ENCODE measurements around the gene RPS6KA4. TPM values are rescaled to one million over a fixed set of nuclear protein-coding genes. Genes with fewer than 3 reads are reported as not detected.
"Not testable (repeated sequence)": the region's sequence is repeated elsewhere in the genome, so short reads cannot be mapped to it uniquely, and the experiment has no call there.

RPS6KA4 gene
- polyA plus RNA-seq, 4 donors = 10.5 to 15.4 (median 11.5) TPM

GRCh38 chr11:64410404-64410734 is 51.4 kb downstream of the RPS6KA4 start:
- no peak for DNase-seq (ENCODE audit: low read depth in 4 of 4, low spot score in 3 of 4)

GRCh38 chr11:64413417-64413816 is 54.5 kb downstream of the RPS6KA4 start:
- DNase-seq (ENCODE audit: low read depth in 4 of 4, low spot score in 3 of 4) = no peak

GRCh38 chr11:64415286-64415685 is 56.3 kb downstream of the RPS6KA4 start:
- DNase-seq (ENCODE audit: low read depth in 4 of 4, low spot score in 3 of 4) = no peak

GRCh38 chr11:64415996-64416728 is 57.2 kb downstream of the RPS6KA4 start:
- DNase-seq (ENCODE audit: low read depth in 4 of 4, low spot score in 3 of 4) = no peak

- not testable (repeated sequence) for DNase-seq (ENCODE audit: low read depth in 4 of 4, low spot score in 3 of 4)
Observed at GRCh38 chr11:64418233-64418632, 59.3 kb downstream of the RPS6KA4 start.

- no peak for DNase-seq (ENCODE audit: low read depth in 4 of 4, low spot score in 3 of 4)
Observed at GRCh38 chr11:64419257-64419790, 60.4 kb downstream of the RPS6KA4 start.

- no peak for DNase-seq (ENCODE audit: low read depth in 4 of 4, low spot score in 3 of 4)
Observed at GRCh38 chr11:64419818-64420485, 61.0 kb downstream of the RPS6KA4 start.

Other genes with a start within 250 kb of the RPS6KA4 start
- gene MACROD1, start 193.0 kb upstream of the RPS6KA4 start, polyA plus RNA-seq (ENCODE audit: insufficient read length in 4 of 4) = 10 to 100 TPM; 13.6 to 18.9 (median 14.1) TPM
- gene STIP1, start 173.0 kb upstream of the RPS6KA4 start, polyA plus RNA-seq (ENCODE audit: insufficient read length in 4 of 4) = 100 to 1,000 TPM; 188 to 239 (median 197) TPM
- 1 to 10 TPM; 5.0 to 9.2 (median 5.8) TPM for gene FERMT3, start 152.4 kb upstream of the RPS6KA4 start, polyA plus RNA-seq (ENCODE audit: insufficient read length in 4 of 4)
- 10 to 100 TPM; 41.9 to 52.0 (median 44.9) TPM for gene TRPT1, start 133.0 kb upstream of the RPS6KA4 start, polyA plus RNA-seq (ENCODE audit: insufficient read length in 4 of 4)
- 10 to 100 TPM; 20.1 to 31.8 (median 22.9) TPM for gene NUDT22, start 132.9 kb upstream of the RPS6KA4 start, polyA plus RNA-seq (ENCODE audit: insufficient read length in 4 of 4)
- gene DNAJC4, start 128.6 kb upstream of the RPS6KA4 start, polyA plus RNA-seq (ENCODE audit: insufficient read length in 4 of 4) = 10 to 100 TPM; 62.1 to 75.6 (median 63.9) TPM
- 10 to 100 TPM; 80.7 to 98.7 (median 93.8) TPM for gene VEGFB, start 124.6 kb upstream of the RPS6KA4 start, polyA plus RNA-seq (ENCODE audit: insufficient read length in 4 of 4)
- gene FKBP2, start 118.1 kb upstream of the RPS6KA4 start, polyA plus RNA-seq (ENCODE audit: insufficient read length in 4 of 4) = 100 to 1,000 TPM in 1 of 4 donors, 10 to 100 TPM in 3; 76.2 to 109 (median 85.7) TPM
- gene PPP1R14B, start 112.2 kb upstream of the RPS6KA4 start, polyA plus RNA-seq (ENCODE audit: insufficient read length in 4 of 4) = 10 to 100 TPM; 61.9 to 88.4 (median 74.0) TPM
- gene PLCB3, start 107.6 kb upstream of the RPS6KA4 start, polyA plus RNA-seq (ENCODE audit: insufficient read length in 4 of 4) = 10 to 100 TPM; 12.2 to 15.1 (median 13.8) TPM
- 10 to 100 TPM; 44.2 to 69.5 (median 49.2) TPM for gene BAD, start 74.5 kb upstream of the RPS6KA4 start, polyA plus RNA-seq (ENCODE audit: insufficient read length in 4 of 4)
- 10 to 100 TPM; 30.3 to 46.9 (median 35.1) TPM for gene GPR137, start 73.3 kb upstream of the RPS6KA4 start, polyA plus RNA-seq (ENCODE audit: insufficient read length in 4 of 4)
- gene KCNK4, start 67.9 kb upstream of the RPS6KA4 start, polyA plus RNA-seq (ENCODE audit: insufficient read length in 4 of 4) = under 1 TPM in 1 of 4 donors, not detected in 3; 0.08 TPM
- under 1 TPM in 1 of 4 donors, not detected in 3; 0.29 TPM for gene CATSPERZ, start 58.8 kb upstream of the RPS6KA4 start, polyA plus RNA-seq (ENCODE audit: insufficient read length in 4 of 4)
- gene ESRRA, start 53.6 kb upstream of the RPS6KA4 start, polyA plus RNA-seq (ENCODE audit: insufficient read length in 4 of 4) = 10 to 100 TPM; 17.9 to 27.7 (median 18.5) TPM
- gene TRMT112, start 41.6 kb upstream of the RPS6KA4 start, polyA plus RNA-seq (ENCODE audit: insufficient read length in 4 of 4) = 100 to 1,000 TPM; 214 to 270 (median 239) TPM
- gene PRDX5, start 41.0 kb upstream of the RPS6KA4 start, polyA plus RNA-seq (ENCODE audit: insufficient read length in 4 of 4) = 100 to 1,000 TPM; 183 to 250 (median 192) TPM
- 1 to 10 TPM; 2.1 to 3.2 (median 2.9) TPM for gene CCDC88B, start 19.0 kb upstream of the RPS6KA4 start, polyA plus RNA-seq (ENCODE audit: insufficient read length in 4 of 4)
- gene SLC22A11, start 196.8 kb downstream of the RPS6KA4 start, polyA plus RNA-seq (ENCODE audit: insufficient read length in 4 of 4) = 10 to 100 TPM; 18.7 to 35.7 (median 27.6) TPM
- 1 to 10 TPM; 3.3 to 5.3 (median 5.2) TPM for gene SLC22A12, start 232.1 kb downstream of the RPS6KA4 start, polyA plus RNA-seq (ENCODE audit: insufficient read length in 4 of 4)

Measured in right renal pelvis (tissue), 4 donors.